Thymus (tissue), 11 donors: ENCODE data around the gene ANKRD55. TPM values are rescaled to one million over a fixed set of nuclear protein-coding genes. Genes with fewer than 3 reads are reported as not detected.
A peak's percentile ranks its signal among the peaks of the same experiment; 100 is the strongest.
"Not testable (repeated sequence)": the region's sequence is repeated elsewhere in the genome, so short reads cannot be mapped to it uniquely, and the experiment has no call there.

Experiments
- DNase-seq, 9 donors: peaks; one replicate each; pipeline ENCODE4 v3.0.0-alpha.2; 2013; ENCODE audit warnings: low spot score in 9 of 9, low read depth in 6 of 9, missing footprints in 1 of 9
- H3K27ac ChIP-seq, 2 donors: one replicate each; pipeline ENCODE4 v1.5.1; 2013; ENCODE audit warnings: control low read depth in 1 of 2, low read depth in 1 of 2, low read length in 1 of 2, mild to moderate bottlenecking in 1 of 2, moderate library complexity in 1 of 2
- H3K27me3 ChIP-seq, 2 donors: one replicate each; pipeline ENCODE4 v1.5.1; 2013; ENCODE audit warnings: low read length in 1 of 2; ENCODE audit not compliant: control insufficient read depth in 2 of 2, insufficient read depth in 1 of 2
- H3K36me3 ChIP-seq, 2 donors: one replicate each; pipeline ENCODE4 v1.5.1; 2013; ENCODE audit warnings: low read length in 1 of 2, mild to moderate bottlenecking in 1 of 2, moderate library complexity in 1 of 2; ENCODE audit not compliant: control insufficient read depth in 2 of 2, insufficient read depth in 2 of 2
- H3K4me1 ChIP-seq, 2 donors: one replicate each; pipeline ENCODE4 v1.5.1; 2013; ENCODE audit warnings: low read length in 2 of 2; ENCODE audit not compliant: control insufficient read depth in 2 of 2, insufficient read depth in 2 of 2
- H3K4me3 ChIP-seq, 2 donors: one replicate each; pipeline ENCODE4 v1.5.1; 2013; ENCODE audit warnings: low read length in 2 of 2, control low read depth in 1 of 2, mild to moderate bottlenecking in 1 of 2
- H3K9me3 ChIP-seq, 2 donors: one replicate each; pipeline ENCODE4 v1.5.1; 2013; ENCODE audit warnings: low read length in 1 of 2, mild to moderate bottlenecking in 1 of 2; ENCODE audit not compliant: control insufficient read depth in 2 of 2, insufficient read depth in 1 of 2
- WGBS: extraction: QIAGEN DNeasy Blood & Tissue Kit; methylation state at CpG from one replicate; pipeline ENCODE4 v1.1.7; 2013; 5-methylcytosine and 5-hydroxymethylcytosine counted together
- polyA plus RNA-seq: library from polyadenylated mRNA; stranded (reverse); fragments of 200-250 nt; gene quantifications from one replicate; pipeline ENCODE4 v1.2.3, GENCODE V29; 2013
- total RNA-seq: library from RNA; stranded (reverse); fragments of 120-200 nt; gene quantifications from one replicate; pipeline ENCODE4 v1.2.4, GENCODE V29; 2013
- donor health status: healthy.

ANKRD55 gene
- total and polyA plus RNA-seq, 2 donors, result 3.5 to 6.7 TPM

- 97% methylated on average over 9 of the region's 9 CpGs for WGBS
Measured at GRCh38 chr5:56150756-56151155, 82.4 kb downstream of the ANKRD55 start.

GRCh38 chr5:56148453-56148971 is 84.6 kb downstream of the ANKRD55 start:
- H3K27ac ChIP-seq, result peak overlapping the region; percentile 87 to 97
- peak in 8 of 9 donors; percentile 61 to 95 (median 70) for DNase-seq
- WGBS, result 3% methylated on average over 4 of the region's 4 CpGs
- H3K9me3 ChIP-seq, result no peaks in the 10 kb centered on the region
- no peaks in the 10 kb centered on the region for H3K27me3 ChIP-seq
- no peak overlapping the region for H3K4me3 ChIP-seq
- no peaks in the 10 kb centered on the region for H3K36me3 ChIP-seq
- H3K4me1 ChIP-seq, result peaks cover 19 to 59% of the 10 kb centered on the region in 2 donors

More at GRCh38 chr5:56150756-56151155, 82.4 kb downstream of the ANKRD55 start:
- H3K36me3 ChIP-seq, H3K27ac ChIP-seq, H3K4me3 ChIP-seq, H3K27me3 ChIP-seq, H3K9me3 ChIP-seq, DNase-seq: not testable (repeated sequence)
- peaks cover 25 to 54% of the 10 kb centered on the region in 2 donors for H3K4me1 ChIP-seq

GRCh38 chr5:56147659-56148230 is 85.4 kb downstream of the ANKRD55 start:
- H3K4me3 ChIP-seq, result no peak overlapping the region
- WGBS, result 41% methylated on average over 4 of the region's 4 CpGs
- H3K36me3 ChIP-seq, result no peaks in the 10 kb centered on the region
- peak in 1 of 9 donors; percentile 49 for DNase-seq
- peak overlapping the region; percentile 87 to 97 for H3K27ac ChIP-seq
- H3K27me3 ChIP-seq, result no peaks in the 10 kb centered on the region
- H3K9me3 ChIP-seq, result no peaks in the 10 kb centered on the region
- peaks cover 27 to 67% of the 10 kb centered on the region in 2 donors for H3K4me1 ChIP-seq

- DNase-seq, result no peak
- Histone ChIP-seq H3K27me3 (no peaks in the 10 kb centered on the region), H3K4me3 (no peak overlapping the region), H3K4me1 (peaks cover 33 to 70% of the 10 kb centered on the region in 2 donors), H3K27ac (peak overlapping the region in 1 of 2 donors; percentile 97), H3K36me3 (no peaks in the 10 kb centered on the region), H3K9me3 (no peaks in the 10 kb centered on the region)
Measured at GRCh38 chr5:56147106-56147505, 86.0 kb downstream of the ANKRD55 start.

- WGBS, result 96% methylated on average over 4 of the region's 4 CpGs
- no peaks in the 10 kb centered on the region for H3K9me3 ChIP-seq
- H3K4me1 ChIP-seq, result peaks cover 33 to 71% of the 10 kb centered on the region in 2 donors
- H3K27ac ChIP-seq, result peak overlapping the region in 1 of 2 donors; percentile 97
- H3K4me3 ChIP-seq, result no peak overlapping the region
- no peak for DNase-seq
- no peaks in the 10 kb centered on the region for H3K36me3 ChIP-seq
- no peaks in the 10 kb centered on the region for H3K27me3 ChIP-seq
Measured at GRCh38 chr5:56146674-56147073, 86.5 kb downstream of the ANKRD55 start.

GRCh38 chr5:56145511-56145910 is 87.6 kb downstream of the ANKRD55 start:
- DNase-seq, result no peak
- Histone ChIP-seq H3K9me3 (no peaks in the 10 kb centered on the region), H3K27me3 (no peaks in the 10 kb centered on the region), H3K4me3 (no peak overlapping the region), H3K36me3 (no peaks in the 10 kb centered on the region), H3K4me1 (peaks cover 33 to 68% of the 10 kb centered on the region in 2 donors), H3K27ac (no peak overlapping the region)
- 84% methylated on average over 1 of the region's 1 CpG for WGBS

- Histone ChIP-seq H3K27me3 (no peaks in the 10 kb centered on the region), H3K4me3 (no peak overlapping the region), H3K27ac (no peak overlapping the region), H3K9me3 (no peaks in the 10 kb centered on the region), H3K4me1 (peaks cover 33 to 68% of the 10 kb centered on the region in 2 donors), H3K36me3 (no peaks in the 10 kb centered on the region)
- WGBS, result 69% methylated on average over 1 of the region's 1 CpG
- no peak for DNase-seq
Measured at GRCh38 chr5:56145106-56145505, 88.0 kb downstream of the ANKRD55 start.

GRCh38 chr5:56144211-56144610 is 88.9 kb downstream of the ANKRD55 start:
- peaks cover 33 to 60% of the 10 kb centered on the region in 2 donors for H3K4me1 ChIP-seq
- 95% methylated on average over 1 of the region's 1 CpG for WGBS
- no peaks in the 10 kb centered on the region for H3K36me3 ChIP-seq
- DNase-seq, result no peak
- H3K4me3 ChIP-seq, result no peak overlapping the region
- H3K27ac ChIP-seq, result no peak overlapping the region
- no peaks in the 10 kb centered on the region for H3K27me3 ChIP-seq
- H3K9me3 ChIP-seq, result no peaks in the 10 kb centered on the region

GRCh38 chr5:56143373-56143714 is 89.8 kb downstream of the ANKRD55 start:
- Histone ChIP-seq H3K36me3 (no peaks in the 10 kb centered on the region), H3K4me1 (peaks cover 33 to 57% of the 10 kb centered on the region in 2 donors), H3K27ac (peak overlapping the region; percentile 10 to 91), H3K9me3 (no peaks in the 10 kb centered on the region), H3K27me3 (no peaks in the 10 kb centered on the region), H3K4me3 (no peak overlapping the region)
- no peak for DNase-seq
- 93% methylated on average over 2 of the region's 2 CpGs for WGBS
